H1 (cell line): Measurements from ENCODE around the gene MNAT1. TPM values are rescaled to one million over a fixed set of nuclear protein-coding genes. Genes with fewer than 3 reads are reported as not detected.

Experiments
- CTCF ChIA-PET: fragments of 300-600 bp; sonication (Branson Sonifier 250); formaldehyde crosslinking; loops from one replicate; lab custom pipeline; 2021; ENCODE audit not compliant: partially characterized antibody; lab: Charles Lee
- POLR2A ChIA-PET: fragments of 300-600 bp; sonication (Branson Sonifier 250); formaldehyde crosslinking; loops from one replicate; lab custom pipeline; 2021; ENCODE audit warnings: inconsistent platforms; ENCODE audit not compliant: partially characterized antibody; lab: Charles Lee
- DNase-seq, 2 experiments: peaks; one replicate each; pipeline versions ENCODE4 v3.0.0 to v3.0.0-alpha.2; 2010 to 2022; ENCODE audit warnings: low spot score in 2 of 2, low read depth in 1 of 2, mixed read lengths in 1 of 2
- FAIRE-seq: peaks from 2 replicates; lab custom pipeline; 2011; peaks lifted over from hg19 to GRCh38; lab: Jason Lieb, UNC
- H2AFZ ChIP-seq: 2 replicates; pipeline ENCODE4 v1.8.1; 2012; ENCODE audit warnings: low read length, inconsistent platforms
- H2AK5ac ChIP-seq: 2 replicates; pipeline ENCODE4 v1.6.1; 2013; ENCODE audit warnings: low read depth, low read length
- H2BK120ac ChIP-seq: replicated peaks from 2 replicates; pipeline ENCODE3; 2013; ENCODE audit warnings: low read depth, low read length, inconsistent platforms
- H2BK12ac ChIP-seq: 2 replicates; pipeline ENCODE4 v1.6.1; 2013; ENCODE audit warnings: low read depth, low read length
- H2BK15ac ChIP-seq: 2 replicates; pipeline ENCODE4 v1.6.1; 2013; ENCODE audit warnings: low read length
- H2BK20ac ChIP-seq: 2 replicates; pipeline ENCODE4 v1.6.1; 2013; ENCODE audit warnings: low read length
- H2BK5ac ChIP-seq: 2 replicates; pipeline ENCODE4 v1.6.1; 2013; ENCODE audit warnings: low read depth, low read length
- H3K14ac ChIP-seq: 2 replicates; pipeline ENCODE4 v1.6.1; 2013; ENCODE audit warnings: inconsistent platforms; ENCODE audit not compliant: insufficient read length
- H3K18ac ChIP-seq: 2 replicates; pipeline ENCODE4 v1.6.1; 2013; ENCODE audit warnings: low read length; ENCODE audit errors: extremely low read depth
- H3K23ac ChIP-seq: 2 replicates; pipeline ENCODE4 v1.6.1; 2013; ENCODE audit warnings: inconsistent platforms; ENCODE audit not compliant: insufficient read length
- H3K23me2 ChIP-seq: 2 replicates; pipeline ENCODE4 v1.6.1; 2013; ENCODE audit warnings: low read depth, low read length
- H3K27ac ChIP-seq: 2 replicates; pipeline ENCODE4 v1.6.1; 2011; ENCODE audit warnings: low read depth, low read length, inconsistent platforms
- H3K27me3 ChIP-seq, 4 experiments: replicated peaks in 1 of 4; 1 replicate in 1 of 4; 2 replicates in 3 of 4; pipeline versions ENCODE4 v1.6.1 to v1.8.1; 2011 to 2013; ENCODE audit warnings: low read length in 3 of 4, mild to moderate bottlenecking in 3 of 4, inconsistent platforms in 2 of 4, mixed read lengths in 2 of 4, moderate library complexity in 1 of 4; ENCODE audit not compliant: control insufficient read depth in 3 of 4, insufficient read depth in 3 of 4; ENCODE audit errors: extremely low read depth in 1 of 4
- H3K36me3 ChIP-seq, 4 experiments: 2 replicates each; pipeline versions ENCODE4 v1.6.1 to v1.8.1; 2011 to 2013; ENCODE audit warnings: mild to moderate bottlenecking in 4 of 4, low read length in 3 of 4, moderate library complexity in 2 of 4, control low read depth in 1 of 4, inconsistent platforms in 1 of 4; ENCODE audit not compliant: insufficient read depth in 4 of 4, control insufficient read depth in 2 of 4
- H3K4ac ChIP-seq: replicated peaks from 2 replicates; pipeline ENCODE3; 2013; ENCODE audit warnings: low read length, low read depth, mixed read lengths, inconsistent platforms; ENCODE audit not compliant: insufficient read length
- H3K4me1 ChIP-seq, 4 experiments: replicated peaks in 1 of 4; 1 replicate in 1 of 4; 2 replicates in 3 of 4; pipeline versions ENCODE4 v1.6.1 to v1.8.1; 2011 to 2013; ENCODE audit warnings: low read length in 3 of 4, inconsistent platforms in 2 of 4, mixed read lengths in 1 of 4; ENCODE audit not compliant: insufficient read depth in 4 of 4, control insufficient read depth in 3 of 4
- H3K4me2 ChIP-seq, 2 experiments: 2 replicates each; pipeline versions ENCODE4 v1.6.1 to v1.8.1; 2011 to 2013; ENCODE audit warnings: low read depth in 2 of 2, low read length in 2 of 2, control low read depth in 1 of 2, inconsistent platforms in 1 of 2, mild to moderate bottlenecking in 1 of 2; ENCODE audit not compliant: insufficient read depth in 1 of 2
- H3K4me3 ChIP-seq, 4 experiments: fragments of 200-600, 300-600 bp in 1 of 4; sonication (generic), shearing (Covaris generic), sonication (Bioruptor Twin) in 1 of 4; 2 replicates each; pipeline versions ENCODE4 v1.5.1 to v1.8.1; 2011 to 2016; ENCODE audit warnings: low read length in 4 of 4, low read depth in 3 of 4, control low read depth in 2 of 4, inconsistent platforms in 2 of 4, mild to moderate bottlenecking in 2 of 4, mixed read lengths in 1 of 4, moderate library complexity in 1 of 4; ENCODE audit not compliant: insufficient read depth in 2 of 4; ENCODE audit errors: extremely low read depth in 1 of 4
- H3K56ac ChIP-seq: replicated peaks from 2 replicates; pipeline ENCODE3; 2013; ENCODE audit warnings: low read depth, mild to moderate bottlenecking, mixed read lengths, low read length, inconsistent platforms; ENCODE audit not compliant: insufficient read length
- H3K79me1 ChIP-seq: 2 replicates; pipeline ENCODE4 v1.6.1; 2013; ENCODE audit warnings: low read depth, low read length, control low read depth
- H3K79me2 ChIP-seq, 2 experiments: 2 replicates each; pipeline versions ENCODE4 v1.6.1 to v1.8.1; 2012 to 2013; ENCODE audit warnings: low read length in 2 of 2, mild to moderate bottlenecking in 2 of 2, inconsistent platforms in 1 of 2; ENCODE audit not compliant: insufficient read depth in 2 of 2, control insufficient read depth in 1 of 2
- H3K9ac ChIP-seq, 4 experiments: replicated peaks in 1 of 4; 1 replicate in 1 of 4; 2 replicates in 3 of 4; pipeline versions ENCODE4 v1.6.1 to v1.8.1; 2011 to 2013; ENCODE audit warnings: low read depth in 3 of 4, low read length in 3 of 4, control low read depth in 2 of 4, mild to moderate bottlenecking in 2 of 4, moderate library complexity in 2 of 4, inconsistent platforms in 1 of 4; ENCODE audit errors: extremely low read depth in 1 of 4
- H3K9me3 ChIP-seq, 2 experiments: 2 replicates each; pipeline versions ENCODE4 v1.6.1 to v1.8.1; 2012 to 2013; ENCODE audit warnings: mild to moderate bottlenecking in 2 of 2, moderate library complexity in 2 of 2, control low read depth in 1 of 2, inconsistent platforms in 1 of 2, low read depth in 1 of 2, low read length in 1 of 2, mixed read lengths in 1 of 2; ENCODE audit not compliant: insufficient read depth in 2 of 2
- H4K20me1 ChIP-seq, 2 experiments: replicated peaks in 1 of 2; 2 replicates each; pipeline versions ENCODE3 to v1.8.1; 2011 to 2013; ENCODE audit warnings: inconsistent platforms in 2 of 2, low read length in 2 of 2, mild to moderate bottlenecking in 1 of 2; ENCODE audit not compliant: insufficient read depth in 2 of 2, control insufficient read depth in 1 of 2
- H4K5ac ChIP-seq: 2 replicates; pipeline ENCODE4 v1.6.1; 2013; ENCODE audit warnings: low read length, low read depth, mixed read lengths, inconsistent platforms; ENCODE audit not compliant: insufficient read length
- H4K8ac ChIP-seq: 2 replicates; pipeline ENCODE4 v1.8.0; 2013; ENCODE audit warnings: mild to moderate bottlenecking, moderate library complexity, low read length, inconsistent platforms; ENCODE audit not compliant: insufficient read depth; ENCODE audit errors: extremely low read depth
- H4K91ac ChIP-seq: replicated peaks from 2 replicates; pipeline ENCODE3; 2013; ENCODE audit warnings: low read length, mixed read lengths, inconsistent platforms; ENCODE audit not compliant: insufficient read length
- ASH2L ChIP-seq: fragments of 200-600, 300-600 bp; sonication (generic); IDR thresholded peaks from one replicate; pipeline ENCODE4 v1.7.1; 2017; ENCODE audit warnings: low read length
- BACH1 ChIP-seq: IDR thresholded peaks from 2 replicates; pipeline ENCODE4 v1.6.1; 2012; ENCODE audit warnings: low read length, improper control_type of control experiment
- BRCA1 ChIP-seq: IDR thresholded peaks from 2 replicates; pipeline ENCODE4 v1.6.1; 2012; ENCODE audit warnings: low read depth, low read length, improper control_type of control experiment
- CBX5 ChIP-seq: fragments of 300-800, 300-1000 bp; sonication (generic); IDR thresholded peaks from 2 replicates; pipeline ENCODE4 v1.7.1; 2016; ENCODE audit warnings: antibody characterized with exemption, low read length, low read depth
- CHD2 ChIP-seq: IDR thresholded peaks from 2 replicates; pipeline ENCODE4 v1.6.1; 2012; ENCODE audit warnings: low read length, improper control_type of control experiment
- CTBP2 ChIP-seq: IDR thresholded peaks from 2 replicates; pipeline ENCODE4 v1.7.0; 2011; ENCODE audit warnings: borderline replicate concordance, mild to moderate bottlenecking, moderate library complexity, mixed read lengths, low read length; ENCODE audit not compliant: insufficient read depth, insufficient read length
- EP300 ChIP-seq, 2 experiments: IDR thresholded peaks; 1 replicate in 1 of 2; 2 replicates in 1 of 2; pipeline ENCODE4 v1.6.1; 2011 to 2012; ENCODE audit warnings: low read depth in 2 of 2, low read length in 2 of 2, mild to moderate bottlenecking in 2 of 2, borderline replicate concordance in 1 of 2, inconsistent platforms in 1 of 2, moderate library complexity in 1 of 2
- HDAC6 ChIP-seq: IDR thresholded peaks from one replicate; pipeline ENCODE4 v1.7.1; 2012; ENCODE audit warnings: low read depth, mild to moderate bottlenecking, inconsistent platforms, low read length, moderate library complexity
- POLR2A ChIP-seq, 2 experiments: IDR thresholded peaks; 1 replicate in 1 of 2; 2 replicates in 1 of 2; pipeline ENCODE4 v1.6.1; 2011; ENCODE audit warnings: low read depth in 2 of 2, low read length in 2 of 2, mild to moderate bottlenecking in 2 of 2; ENCODE audit errors: control extremely low read depth in 1 of 2
- RAD21 ChIP-seq, 2 experiments: IDR thresholded peaks in 1 of 2; conservative IDR thresholded peaks in 1 of 2; 2 replicates each; pipeline ENCODE4 v1.6.1; 2011; ENCODE audit warnings: low read depth in 2 of 2, low read length in 2 of 2, improper control_type of control experiment in 1 of 2, inconsistent platforms in 1 of 2, mild to moderate bottlenecking in 1 of 2, moderate library complexity in 1 of 2
- RNF2 ChIP-seq: fragments of 200-900, 300-1000 bp; sonication (generic); IDR thresholded peaks from 2 replicates; pipeline ENCODE4 v1.7.1; 2016; ENCODE audit warnings: borderline replicate concordance, low read depth, mild to moderate bottlenecking, antibody characterized with exemption, low read length; ENCODE audit not compliant: poor library complexity, severe bottlenecking; ENCODE audit errors: missing control alignments
- SAP30 ChIP-seq: fragments of 300-600 bp; sonication (generic); IDR thresholded peaks from 2 replicates; pipeline ENCODE4 v1.7.1; 2012; ENCODE audit warnings: low read length, moderate library complexity, mild to moderate bottlenecking, inconsistent platforms; ENCODE audit not compliant: insufficient read depth, insufficient replicate concordance
- TEAD4 ChIP-seq: IDR thresholded peaks from 2 replicates; pipeline ENCODE4 v1.6.1; 2012; ENCODE audit warnings: low read depth, low read length, inconsistent platforms, mixed read lengths
- ZNF274 ChIP-seq: IDR thresholded peaks from 2 replicates; pipeline ENCODE4 v1.7.0; 2012; ENCODE audit warnings: low read length, borderline replicate concordance; ENCODE audit errors: extremely low read depth
- WGBS, 2 experiments: shearing (Covaris generic) in 1 of 2; methylation state at CpG; one replicate each; pipeline versions ENCODE4 v1.1.6 to v1.1.7; 2013 to 2015; ENCODE audit warnings: low lambda C conversion rate in 2 of 2, mixed read lengths in 2 of 2, inconsistent platforms in 1 of 2, low coverage in 1 of 2, missing lambda C conversion rate in 1 of 2; ENCODE audit not compliant: insufficient replicate concordance in 2 of 2, insufficient coverage in 1 of 2, insufficient read length in 1 of 2; ENCODE audit errors: extremely low coverage in 1 of 2, missing lambda C conversion rate in 1 of 2; 5-methylcytosine and 5-hydroxymethylcytosine counted together
- polyA plus RNA-seq, 7 experiments: library from polyadenylated mRNA; depleted of rRNA in 3 of 7; stranded (reverse) in 5 of 7; unstranded in 2 of 7; fragments of >200 nt in 5 of 7; fragments of 200-250 nt in 2 of 7; gene quantifications; 1 replicate in 5 of 7; 2 replicates in 1 of 7; 4 replicates in 1 of 7; pipeline versions ENCODE4 v1.2.1 to v1.2.3, GENCODE V29; 2011 to 2013; ENCODE audit warnings: missing spikeins in 2 of 7, mixed read lengths in 2 of 7
- total RNA-seq: library from RNA; stranded (reverse); fragmentation: NEBNext Ultra II Directional; extraction: Animal tissue kit (Norgen Biotek cat#: 25700); gene quantifications from 2 replicates; pipeline ENCODE4 v1.2.1, GENCODE V29; 2021

Gene MNAT1
- total and polyA plus RNA-seq, 2 of the 8 experiments (the other 6 are each of a cell fraction or from before 2014, with no cell fraction given): 34.7 to 52.1 TPM

- CTCF ChIA-PET: interaction anchor here (1.2 kb wide), 1 partner anchor 936 kb away, joined by 3 read pairs; no protein-coding TSS in a partner anchor
- Histone ChIP-seq H3K4ac (no peak overlapping the region), H2BK12ac (no peak overlapping the region), H3K79me2 (no peaks in the 10 kb centered on the region), H3K23me2 (no peaks in the 10 kb centered on the region), H3K14ac (no peak overlapping the region), H2AFZ (no peak overlapping the region), H3K9ac (no peak overlapping the region), H4K8ac (no peak overlapping the region), H3K36me3 (no peaks in the 10 kb centered on the region), H3K56ac (no peak overlapping the region), H3K79me1 (no peaks in the 10 kb centered on the region), H4K91ac (no peak overlapping the region), H4K20me1 (no peaks in the 10 kb centered on the region), H4K5ac (no peak overlapping the region), H3K4me3 (no peak overlapping the region), H3K23ac (no peak overlapping the region), H2BK15ac (no peak overlapping the region), H3K27ac (no peak overlapping the region), H3K4me1 (no peaks in the 10 kb centered on the region), H3K27me3 (no peaks in the 10 kb centered on the region), H2BK120ac (no peak overlapping the region), H3K18ac (no peak overlapping the region), H2BK20ac (no peak overlapping the region), H2BK5ac (no peak overlapping the region), H3K4me2 (no peak overlapping the region), H3K9me3 (no peaks in the 10 kb centered on the region), H2AK5ac (no peak overlapping the region)
- DNase-seq (no peak), FAIRE-seq (no peak)
- POLR2A ChIA-PET: interaction anchor here (0.9 kb wide), 1 partner anchor 9 kb away, joined by 3 read pairs; no protein-coding TSS in a partner anchor
- 89 to 100% methylated on average over 1 of the region's 1 CpG for WGBS, 2 experiments
- TF ChIP-seq CHD2: no peak
- TF ChIP-seq EP300 (IDR thresholded peaks at IDR 0.05; ENCODE audit: borderline replicate concordance in 1 of 2, low read depth in 2 of 2, low read length in 2 of 2): no peak
- TF ChIP-seq RAD21 (IDR thresholded peaks at IDR 0.05 in 1 of 2, conservative IDR thresholded peaks at IDR 0.05 in 1 of 2; ENCODE audit: low read depth in 2 of 2, low read length in 2 of 2): no peak
- TF ChIP-seq CTBP2: no peak
- TF ChIP-seq ZNF274: no peak
- no peak for TF ChIP-seq BACH1
- TF ChIP-seq BRCA1: no peak
- TF ChIP-seq ASH2L: no peak
- no peak for TF ChIP-seq SAP30
- no peak for TF ChIP-seq CBX5
- TF ChIP-seq POLR2A (IDR thresholded peaks at IDR 0.05; ENCODE audit: control extremely low read depth in 1 of 2, low read depth in 2 of 2, low read length in 2 of 2): no peak
- TF ChIP-seq RNF2: no peak
- no peak for TF ChIP-seq HDAC6
- TF ChIP-seq TEAD4: no peak
Observed at GRCh38 chr14:60925286-60925685, 190.7 kb downstream of the MNAT1 start.
